Breast epithelium (tissue), 3 donors: ENCODE results near the gene SCN1B.
"Not testable (repeated sequence)": the region's sequence is repeated elsewhere in the genome, so short reads cannot be mapped to it uniquely, and the experiment has no call there.

Experiments used
- CTCF ChIP-seq, 3 donors: fragments of 450-650 bp; IDR thresholded peaks; one replicate each; pipeline ENCODE4 v1.5.1; 2016 to 2017; ENCODE audit warnings: antibody characterized with exemption in 3 of 3, mild to moderate bottlenecking in 3 of 3, moderate library complexity in 3 of 3
- POLR2A ChIP-seq: fragments of 450-650 bp; IDR thresholded peaks from one replicate; pipeline ENCODE4 v1.6.1; 2016; ENCODE audit warnings: antibody characterized with exemption, mild to moderate bottlenecking, moderate library complexity
- POLR2AphosphoS5 ChIP-seq, 3 donors: sonication (generic); formaldehyde crosslinking; IDR thresholded peaks; one replicate each; pipeline ENCODE4 v1.6.1; 2017; ENCODE audit warnings: antibody characterized with exemption in 3 of 3

GRCh38 chr19:35028600-35028885, 1.7 kb upstream of the SCN1B start:
- not testable (repeated sequence) for TF ChIP-seq POLR2AphosphoS5 (IDR thresholded peaks at IDR 0.05); CTCF (IDR thresholded peaks at IDR 0.05); POLR2A
